Measurements from ENCODE around the gene MRPL57.
"Not testable (repeated sequence)": the region's sequence is repeated elsewhere in the genome, so short reads cannot be mapped to it uniquely, and the experiment has no call there.

The MRPL57 gene

DNA sequence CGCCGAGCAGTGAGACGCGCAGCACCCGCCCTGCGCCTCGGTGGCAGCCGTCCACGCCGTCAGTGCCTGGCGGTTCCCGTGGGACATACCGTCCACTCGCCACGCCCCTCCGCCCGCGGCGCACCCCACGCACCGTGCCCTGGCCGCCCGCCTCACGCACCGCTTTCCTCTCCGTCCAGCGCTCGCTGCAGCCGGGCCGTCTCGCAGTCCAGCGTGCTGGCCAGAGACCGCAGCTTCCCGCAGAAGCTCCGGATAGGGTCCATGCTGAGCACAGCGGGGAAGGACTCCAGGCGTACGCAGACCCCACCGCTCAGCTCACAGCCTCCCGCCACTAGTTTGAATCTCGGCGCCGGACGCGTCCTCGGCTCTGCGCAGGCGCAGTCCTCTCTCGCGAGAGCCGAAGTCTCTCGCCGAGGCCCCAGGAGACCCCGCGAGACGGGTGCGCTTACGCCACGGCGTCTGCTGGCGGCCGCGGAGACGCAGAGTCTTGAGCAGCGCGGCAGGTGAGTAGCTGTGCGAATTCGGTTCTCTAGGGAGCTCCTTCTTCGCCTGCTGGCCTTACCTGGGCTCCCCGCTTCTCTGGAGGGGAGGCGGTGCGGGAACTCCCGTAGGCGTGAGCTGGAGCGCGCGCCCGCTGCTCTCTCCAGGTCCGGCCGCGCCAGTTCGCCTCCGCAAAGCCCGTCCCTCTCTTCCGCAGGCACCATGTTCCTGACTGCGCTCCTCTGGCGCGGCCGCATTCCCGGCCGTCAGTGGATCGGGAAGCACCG is at the start of gene MRPL57, which contains the start of gene SKA3:
TSS of gene MRPL57 (plus strand) at position 444 of the 767 bp plus-strand sequence. CDS start at position 703, 259 bp downstream.
TSS of gene SKA3 (minus strand) at position 338 of the 767 bp plus-strand sequence. CDS start at position 263, 75 bp downstream.
- in situ Hi-C loops (cut with MboI; ENCODE audit: low sequenced_read_pairs): no loop called here

GRCh38 chr13:21130116-21130515 is 46.3 kb upstream of the MRPL57 start:
- in situ Hi-C loops (cut with MboI; ENCODE audit: low sequenced_read_pairs): no loop called here

DNA sequence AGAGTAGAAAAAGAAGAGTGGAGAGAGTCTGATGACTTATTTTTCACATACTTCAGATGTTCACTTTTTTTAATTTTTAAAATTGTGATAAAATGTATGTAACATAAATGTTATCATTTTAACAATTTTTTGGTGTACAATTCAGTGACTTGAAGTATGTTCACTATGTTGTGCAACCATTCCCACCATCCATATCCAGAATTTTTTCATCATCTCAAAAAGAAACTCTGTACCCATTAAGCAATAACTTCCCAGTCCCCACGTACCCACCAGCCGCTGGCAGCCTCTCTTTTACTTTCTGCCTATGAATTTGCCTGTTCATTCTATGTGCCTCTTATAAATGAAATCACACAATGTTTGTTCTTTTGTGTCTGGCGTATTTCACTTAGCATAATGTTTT is 43.4 kb upstream of the MRPL57 start:
- in situ Hi-C loops (cut with MboI; ENCODE audit: low sequenced_read_pairs): no loop called here

DNA sequence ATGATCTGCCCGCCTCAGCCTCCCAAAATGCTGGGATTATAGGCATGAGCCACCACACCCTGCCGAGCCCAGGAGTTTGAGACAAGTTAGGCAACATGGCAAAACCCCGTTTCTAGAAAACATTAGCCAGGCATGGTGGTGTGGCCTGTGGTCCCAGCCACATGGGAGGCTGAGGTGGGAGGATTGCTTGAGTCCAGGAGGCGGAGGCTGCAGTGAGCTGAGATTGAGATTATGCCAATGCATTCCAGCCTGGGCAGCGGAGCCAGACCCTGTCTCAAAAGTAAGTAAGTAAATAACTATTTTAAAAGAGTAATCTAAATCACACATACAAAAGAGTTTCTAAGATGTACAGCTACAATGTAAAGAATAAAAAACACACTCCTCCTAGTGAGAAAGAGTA is 42.0 kb upstream of the MRPL57 start:
- in situ Hi-C loops (cut with MboI; ENCODE audit: low sequenced_read_pairs): no loop called here

- in situ Hi-C loops (cut with MboI; ENCODE audit: low sequenced_read_pairs): not testable (repeated sequence)
These were observed 40.6 kb upstream of the MRPL57 start for GRCh38 chr13:21135833-21136232.

DNA sequence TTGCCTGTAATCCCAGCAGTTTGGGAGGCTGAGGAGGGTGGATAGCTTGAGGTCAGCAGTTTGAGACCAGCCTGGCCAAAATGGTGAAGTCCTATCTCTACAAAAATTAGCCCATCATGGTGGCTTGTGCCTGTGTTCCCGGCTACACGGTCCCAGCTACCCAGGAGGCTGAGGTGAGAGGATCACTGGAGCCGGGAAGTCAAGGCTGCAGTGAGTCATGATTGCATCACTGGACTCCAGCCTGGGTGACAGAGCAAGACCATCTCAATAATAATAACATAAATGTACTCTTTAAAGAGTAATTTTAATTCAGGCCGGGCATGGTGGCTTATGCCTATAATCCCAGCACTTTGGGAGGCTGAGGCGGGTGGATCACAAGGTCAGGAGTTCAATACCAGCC is 38.8 kb upstream of the MRPL57 start:
- in situ Hi-C loops (cut with MboI; ENCODE audit: low sequenced_read_pairs): no loop called here

DNA sequence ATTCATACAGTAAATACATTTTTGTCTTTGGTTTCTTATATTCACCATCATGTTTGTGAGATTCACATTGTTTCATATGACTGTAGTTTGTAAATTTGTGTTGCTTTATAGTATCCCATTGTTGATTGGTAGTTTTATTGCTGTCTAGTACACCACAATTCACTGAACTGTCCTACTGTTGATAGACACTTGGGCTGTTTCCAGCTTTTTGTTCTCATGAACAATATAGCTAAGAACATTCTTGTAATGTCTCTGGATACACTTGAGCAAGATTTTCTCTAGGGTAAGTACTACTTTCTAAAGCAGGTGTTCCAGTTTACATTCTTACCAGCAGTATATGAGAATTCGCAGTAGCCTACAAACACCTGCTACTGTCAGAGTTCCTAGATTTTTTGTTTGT is 37.9 kb upstream of the MRPL57 start:
- in situ Hi-C loops (cut with MboI; ENCODE audit: low sequenced_read_pairs): no loop called here

GRCh38 chr13:21139374-21139773 is 37.1 kb upstream of the MRPL57 start:
- in situ Hi-C loops (cut with MboI; ENCODE audit: low sequenced_read_pairs): no loop called here

DNA sequence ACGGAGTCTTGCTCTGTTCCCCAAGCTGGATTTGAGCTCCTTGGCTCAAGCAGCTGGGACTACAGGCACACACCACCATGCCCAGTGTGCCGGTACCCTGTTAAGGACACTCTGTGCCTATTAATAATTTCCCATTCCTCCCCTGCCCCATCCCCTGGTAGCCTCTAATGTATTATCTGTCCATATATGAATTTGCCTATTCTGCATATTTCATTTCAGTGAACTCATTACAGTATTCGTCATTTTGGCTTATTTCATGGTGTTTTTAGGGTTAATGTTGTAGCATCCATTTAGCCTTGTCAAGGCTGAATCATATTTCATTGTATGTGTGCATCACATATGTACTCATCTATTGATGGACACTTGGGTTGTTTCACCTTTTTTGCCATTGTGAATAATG is 33.7 kb upstream of the MRPL57 start:
- in situ Hi-C loops (cut with MboI; ENCODE audit: low sequenced_read_pairs): no loop called here

- in situ Hi-C loops (cut with MboI; ENCODE audit: low sequenced_read_pairs): no loop called here
These were observed 28.6 kb upstream of the MRPL57 start for GRCh38 chr13:21147827-21148226.

- in situ Hi-C loops (cut with MboI; ENCODE audit: low sequenced_read_pairs): no loop called here
These were observed 27.8 kb upstream of the MRPL57 start for GRCh38 chr13:21148557-21149258.

DNA sequence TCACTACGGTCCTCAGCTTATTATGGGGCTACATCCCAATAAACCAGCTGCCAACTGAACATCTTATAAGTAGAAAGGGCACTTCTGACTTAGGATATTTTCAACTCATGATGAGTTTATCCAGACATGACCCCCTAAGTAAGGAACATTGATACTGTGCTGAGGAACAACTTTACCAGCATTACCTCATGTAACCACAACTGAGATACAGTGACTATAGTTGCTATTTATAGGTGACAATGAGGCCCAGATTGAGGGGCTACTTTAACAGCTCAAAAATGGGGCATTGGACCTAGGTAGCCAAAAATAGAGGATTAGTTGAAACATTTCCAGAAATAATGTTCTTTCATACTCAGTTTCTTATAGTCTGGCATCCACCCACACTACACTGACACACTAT is 26.9 kb upstream of the MRPL57 start:
- in situ Hi-C loops (cut with MboI; ENCODE audit: low sequenced_read_pairs): no loop called here

DNA sequence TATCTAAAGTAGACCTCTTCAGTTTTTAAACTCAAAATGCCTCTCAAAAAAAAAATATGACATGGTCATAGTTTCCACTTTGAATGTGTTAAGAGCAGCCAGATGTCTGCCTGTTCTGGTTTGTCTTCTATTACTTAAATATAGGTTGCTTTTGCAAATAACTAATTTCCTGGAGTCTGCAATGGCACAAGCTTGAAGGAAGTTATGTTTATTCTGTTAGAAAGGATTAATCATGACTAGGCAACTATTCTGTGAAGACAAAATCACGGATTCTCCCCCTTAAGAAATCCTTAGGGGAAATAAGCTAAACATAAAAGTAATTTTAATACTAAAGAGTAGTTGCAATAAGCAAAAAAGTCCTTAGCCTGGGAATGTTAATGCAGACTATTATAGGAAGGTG is 26.4 kb upstream of the MRPL57 start:
- in situ Hi-C loops (cut with MboI; ENCODE audit: low sequenced_read_pairs): no loop called here

- in situ Hi-C loops (cut with MboI; ENCODE audit: low sequenced_read_pairs): no loop called here
These were observed 24.1 kb upstream of the MRPL57 start for GRCh38 chr13:21152251-21152899.

GRCh38 chr13:21164631-21165030 is 11.8 kb upstream of the MRPL57 start:
- in situ Hi-C loops (cut with MboI; ENCODE audit: low sequenced_read_pairs): no loop called here

DNA sequence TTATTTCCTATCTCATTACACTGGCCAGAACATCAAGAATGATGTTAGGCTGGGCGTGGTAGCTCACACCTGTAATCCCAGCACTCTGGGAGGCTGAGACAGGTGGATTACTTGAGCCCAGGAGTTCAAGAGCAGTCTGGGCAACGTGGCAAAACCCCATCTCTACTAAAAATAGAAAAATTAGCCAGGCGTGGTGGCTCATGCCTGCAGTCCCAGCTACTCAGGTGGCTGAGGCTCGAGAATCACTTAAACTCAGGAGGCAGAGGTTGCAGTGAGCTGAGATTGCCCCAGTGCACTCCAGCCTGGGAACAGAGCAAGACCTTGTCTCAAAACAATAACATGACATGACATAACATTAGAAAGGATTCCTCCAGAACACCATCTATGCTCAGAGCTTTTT is 10.9 kb upstream of the MRPL57 start:
- in situ Hi-C loops (cut with MboI; ENCODE audit: low sequenced_read_pairs): not testable (repeated sequence)

GRCh38 chr13:21171420-21171819 is 5.0 kb upstream of the MRPL57 start:
- in situ Hi-C loops (cut with MboI; ENCODE audit: low sequenced_read_pairs): no loop called here

DNA sequence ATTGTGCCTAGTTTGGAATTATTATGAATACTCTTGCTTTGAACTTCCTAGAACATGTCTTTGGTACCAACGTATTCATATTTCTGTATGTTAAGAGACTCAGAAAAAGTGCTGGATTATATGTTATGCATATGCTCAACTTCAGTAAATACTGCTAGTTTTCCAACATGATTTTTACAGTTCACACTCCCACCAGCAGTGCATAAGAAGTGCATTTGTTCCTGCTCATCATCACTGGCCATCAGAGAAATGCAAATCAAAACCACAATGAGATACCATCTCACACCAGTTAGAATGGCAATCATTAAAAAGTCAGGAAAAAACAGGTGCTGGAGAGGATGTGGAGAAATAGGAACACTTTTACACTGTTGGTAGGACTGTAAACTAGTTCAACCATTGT is 2.7 kb upstream of the MRPL57 start:
- in situ Hi-C loops (cut with MboI; ENCODE audit: low sequenced_read_pairs): not testable (repeated sequence)

DNA sequence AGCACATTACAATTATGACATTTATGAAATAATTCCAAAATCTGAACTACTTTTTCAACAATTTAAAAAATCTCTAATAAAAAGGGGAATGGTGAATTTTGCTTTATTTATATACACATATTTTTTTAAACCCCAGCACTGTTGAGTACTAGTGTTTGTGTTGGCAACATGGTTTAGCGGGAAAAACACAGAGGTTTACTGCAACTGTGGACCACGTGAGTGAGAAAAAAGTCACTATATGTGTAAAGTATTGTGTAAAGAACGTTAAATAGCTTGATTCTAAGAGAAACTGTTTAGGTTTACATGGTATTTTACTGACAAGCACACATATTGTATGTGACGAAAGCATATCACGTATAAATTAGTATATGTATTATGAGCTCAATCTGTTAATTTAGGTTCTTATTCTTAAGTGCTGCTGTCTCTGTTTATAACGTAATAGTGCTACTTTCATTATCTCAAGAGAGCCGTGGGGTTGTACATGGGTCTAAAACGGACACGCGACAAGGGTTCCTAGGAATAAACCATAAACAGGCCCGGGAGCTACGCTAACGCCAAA is 723 bp upstream of the MRPL57 start:
- in situ Hi-C loops (cut with MboI; ENCODE audit: low sequenced_read_pairs): no loop called here

GRCh38 chr13:21176982-21177284 is 475 bp downstream of the MRPL57 start:
- in situ Hi-C loops (cut with MboI; ENCODE audit: low sequenced_read_pairs): no loop called here

- in situ Hi-C loops (cut with MboI; ENCODE audit: low sequenced_read_pairs): no loop called here
These were observed 5.2 kb downstream of the MRPL57 start for GRCh38 chr13:21181671-21182070.

DNA sequence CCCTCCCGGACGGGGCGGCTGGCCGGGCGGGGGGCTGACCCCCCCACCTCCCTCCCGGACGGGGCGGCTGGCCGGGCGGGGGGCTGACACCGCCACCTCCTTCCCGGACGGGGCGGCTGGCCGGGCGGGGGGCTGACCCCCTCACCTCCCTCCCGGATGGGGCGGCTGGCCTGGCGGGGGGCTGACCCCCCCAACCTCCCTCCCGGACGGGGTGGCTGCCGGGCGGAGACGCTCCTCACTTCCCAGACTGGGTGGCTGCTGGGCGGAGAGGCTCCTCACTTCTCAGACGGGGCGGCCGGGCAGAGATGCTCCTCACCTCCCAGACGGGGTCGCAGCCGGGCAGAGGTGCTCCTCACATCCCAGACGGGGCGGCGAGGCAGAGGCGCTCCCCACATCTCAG is 10.0 kb downstream of the MRPL57 start:
- in situ Hi-C loops (cut with MboI; ENCODE audit: low sequenced_read_pairs): not testable (repeated sequence)

Data from HL-60/S4 treated with phorbol 12-myristate 13-acetate at 8.2 ng/mL for 4 days and 3 days (cell line).